CD4-positive, alpha-beta T cell treated with Interferon gamma for 1 hour (primary cell): ENCODE measurements around the gene ZNF79.

Experiments used
- DNase-seq: peaks from one replicate; pipeline ENCODE4 v3.0.0-alpha.2; 2020

ZNF79 gene

GRCh38 chr9:127430415-127430814 lies 6.2 kb downstream of the ZNF79 start:
- DNase-seq, result no peak

DNA sequence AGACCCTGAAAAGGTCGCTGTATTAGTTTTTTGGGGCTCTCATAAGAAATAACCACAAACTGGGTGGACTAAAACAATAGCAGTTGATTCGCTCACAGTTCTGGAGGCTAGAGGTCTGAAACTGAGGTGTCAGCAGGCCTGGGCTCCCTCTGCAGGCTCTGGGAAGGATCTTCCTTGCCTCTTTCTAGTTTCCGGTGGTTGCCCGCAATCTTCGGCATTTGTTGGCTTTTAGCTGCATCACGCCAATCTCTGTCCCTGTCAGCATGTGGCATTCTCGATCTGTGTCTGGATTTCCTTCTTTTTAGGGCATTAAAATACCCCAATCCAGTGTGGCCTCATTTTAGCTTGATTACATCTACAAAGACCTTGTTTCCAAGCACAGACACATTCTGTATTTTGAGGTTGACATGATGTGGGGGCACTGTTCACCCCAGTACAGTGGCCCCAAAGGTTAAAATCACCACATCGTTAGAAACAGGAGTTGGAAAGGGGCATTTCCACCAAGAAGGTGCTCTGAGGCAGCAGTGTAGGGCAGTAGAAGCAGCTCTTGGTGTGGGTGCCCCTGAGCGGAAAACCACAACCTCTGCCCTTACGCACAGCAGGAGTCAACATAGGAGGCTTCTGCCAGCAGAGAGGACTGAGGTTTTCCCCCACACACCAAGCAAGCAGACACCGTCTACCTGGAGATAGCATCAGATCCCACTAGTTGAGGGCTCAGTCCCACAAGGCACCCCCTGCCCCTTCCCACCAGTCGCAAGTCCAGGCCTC lies 13.5 kb downstream of the ZNF79 start:
- DNase-seq, result no peak

DNA sequence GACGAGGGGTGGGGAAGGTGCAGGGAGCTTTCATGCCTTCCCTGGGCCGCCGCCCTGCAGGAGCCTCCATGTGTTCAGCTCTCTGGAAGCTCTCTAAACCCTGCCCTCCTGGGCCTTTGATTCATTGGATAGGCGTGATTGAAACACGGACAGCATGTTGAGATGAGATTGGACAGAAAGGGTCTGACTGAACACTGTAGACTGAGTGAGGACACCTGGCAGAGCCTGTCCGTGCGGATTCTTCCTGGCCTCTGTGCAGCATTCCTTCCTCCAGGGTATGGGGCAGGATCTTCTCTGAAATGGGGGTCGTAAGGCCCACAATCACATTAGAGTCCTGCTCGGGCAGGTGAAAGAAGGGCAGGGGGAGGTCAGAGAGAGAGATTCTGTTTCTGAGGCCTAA lies 14.2 kb downstream of the ZNF79 start:
- no peak for DNase-seq

GRCh38 chr9:127444283-127444920 lies 20.2 kb downstream of the ZNF79 start:
- no peak for DNase-seq

- no peak for DNase-seq
Observed at GRCh38 chr9:127444921-127445850, 21.0 kb downstream of the ZNF79 start.

DNA sequence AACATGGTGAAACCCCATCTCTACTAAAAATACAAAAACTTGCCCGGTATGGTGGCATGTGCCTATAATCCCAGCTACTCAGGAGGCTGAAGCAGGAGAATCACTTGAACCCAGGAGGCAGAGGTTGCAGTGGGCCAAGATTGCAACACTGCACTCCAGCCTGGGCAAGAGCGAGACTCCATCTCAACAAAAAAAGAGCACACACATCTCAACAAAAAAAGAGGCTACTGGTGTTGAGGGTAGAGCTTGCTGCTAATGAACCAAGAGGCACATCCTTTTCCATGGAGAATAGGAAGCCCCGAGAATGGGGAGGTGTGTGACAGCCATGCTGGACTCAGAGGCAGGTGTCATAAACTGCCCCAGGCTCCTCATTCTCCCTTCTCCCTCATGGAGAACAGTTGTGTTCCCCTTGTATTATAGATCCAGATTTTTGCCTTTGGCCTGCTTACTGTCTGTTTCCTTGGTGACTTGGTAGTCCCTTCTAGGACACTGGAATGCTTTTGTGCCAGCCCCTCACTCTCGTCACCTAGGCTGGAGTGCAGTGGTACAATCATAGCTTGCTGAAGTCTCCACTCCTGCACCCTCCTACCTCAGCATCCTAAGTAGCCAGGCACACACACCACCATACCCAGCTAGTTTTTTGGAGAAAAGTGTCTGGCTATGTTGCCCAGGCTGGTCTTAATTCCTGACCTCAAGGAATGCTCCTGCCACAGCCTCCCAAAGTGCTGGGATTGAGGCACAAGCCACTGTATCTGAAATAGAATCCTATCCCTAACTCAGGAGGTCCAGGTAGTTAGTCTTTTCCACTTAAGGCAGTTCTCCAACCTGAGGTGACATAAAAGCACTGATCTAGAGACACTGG lies 21.9 kb downstream of the ZNF79 start:
- no peak for DNase-seq

DNA sequence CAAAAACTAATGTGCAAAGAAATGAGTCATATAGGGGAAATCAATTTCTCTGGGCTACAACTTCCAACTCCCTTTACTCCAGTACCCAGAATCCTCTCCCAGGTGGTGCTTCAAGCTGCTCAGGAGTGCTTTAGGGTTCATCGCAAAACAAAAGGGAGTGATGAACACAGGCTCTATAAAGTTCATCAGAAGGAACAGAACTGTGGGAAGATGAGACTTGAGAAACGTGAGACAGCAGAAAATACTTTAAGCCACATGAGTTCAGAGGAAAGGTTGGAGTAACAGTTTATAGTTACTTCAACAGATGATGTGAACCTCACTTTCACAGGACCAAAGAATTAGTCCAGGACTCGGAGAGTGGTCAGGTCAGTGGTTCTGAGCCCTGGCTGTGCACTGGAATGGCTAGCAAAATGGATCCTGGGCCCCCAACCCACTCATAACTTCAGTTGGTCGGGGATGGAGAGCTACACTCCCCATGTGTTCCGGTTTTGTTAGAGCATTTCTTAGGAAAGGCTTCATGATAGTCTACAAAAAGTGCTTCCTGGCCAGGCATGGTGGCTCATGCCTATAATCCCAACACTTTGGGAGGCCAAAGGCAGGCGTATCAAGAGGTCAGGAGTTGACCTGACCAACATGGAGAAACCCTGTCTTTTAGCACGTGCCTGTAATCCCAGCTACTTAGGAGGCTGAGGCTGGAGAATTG lies 22.7 kb downstream of the ZNF79 start:
- no peak for DNase-seq

GRCh38 chr9:127447416-127448111 lies 23.4 kb downstream of the ZNF79 start:
- DNase-seq, result no peak

GRCh38 chr9:127448112-127448805 lies 24.1 kb downstream of the ZNF79 start:
- no peak for DNase-seq

- no peak for DNase-seq
Observed at GRCh38 chr9:127449332-127449966, 25.3 kb downstream of the ZNF79 start.

GRCh38 chr9:127450243-127450760 lies 26.1 kb downstream of the ZNF79 start:
- DNase-seq, result no peak

GRCh38 chr9:127450830-127451607 lies 26.8 kb downstream of the ZNF79 start, which contains the start of the genes LRSAM1 and RPL12:
LRSAM1 (plus strand) TSS chr9:127451510; CDS start chr9:127454528, 3,018 bp downstream.
RPL12 (minus strand) TSS chr9:127451406; CDS start chr9:127451317, 89 bp downstream.
- peak; percentile 94 for DNase-seq

DNA sequence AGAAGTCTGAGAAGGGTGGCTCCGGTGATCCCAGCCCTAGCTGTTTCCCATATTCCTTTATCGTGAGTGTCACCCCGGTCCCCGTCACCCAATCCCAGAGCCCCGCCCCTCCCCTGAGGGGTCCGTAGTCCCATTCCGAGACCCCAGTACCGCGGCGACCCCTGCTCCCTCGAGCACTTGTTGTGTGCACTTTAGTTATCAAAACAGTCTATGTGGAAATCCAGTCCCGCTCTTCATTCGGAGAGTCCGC lies 27.4 kb downstream of the ZNF79 start:
- DNase-seq, result no peak

GRCh38 chr9:127451858-127452656 lies 27.9 kb downstream of the ZNF79 start:
- peak; percentile 38 for DNase-seq

GRCh38 chr9:127452691-127453090 lies 28.5 kb downstream of the ZNF79 start:
- no peak for DNase-seq

DNA sequence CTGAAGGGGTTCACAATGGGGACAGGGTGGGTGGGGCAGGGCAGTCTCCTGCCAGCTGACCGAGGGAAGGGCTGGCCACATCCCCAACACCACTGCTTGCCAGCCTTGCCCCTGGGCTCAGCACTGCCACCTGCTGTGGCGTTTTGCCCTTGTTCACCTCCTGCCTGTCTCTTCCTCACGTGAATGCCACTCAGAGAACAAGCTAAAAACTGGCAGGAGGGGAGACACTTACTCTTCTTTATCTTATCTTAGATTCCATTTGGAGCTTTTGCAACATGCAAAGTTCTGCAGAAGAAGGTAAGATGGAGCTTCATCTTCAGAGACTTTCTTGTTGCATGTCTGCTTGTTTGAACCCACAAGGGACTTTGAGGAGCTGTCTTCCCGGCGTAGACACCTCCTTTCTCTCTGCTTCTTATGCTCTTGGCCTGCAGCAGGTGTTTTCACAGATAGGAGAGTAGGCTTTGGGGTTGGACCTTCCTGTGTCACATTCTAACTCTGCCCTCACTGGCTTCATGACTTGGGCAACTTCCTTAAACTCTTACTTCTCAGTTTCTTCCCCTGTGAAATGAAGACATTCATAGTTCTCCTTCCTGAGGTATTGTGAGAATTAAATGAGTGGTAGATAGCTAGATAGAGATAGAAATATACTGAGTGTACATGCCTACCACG lies 31.3 kb downstream of the ZNF79 start:
- peak; percentile 23 for DNase-seq

- no peak for DNase-seq
Observed at GRCh38 chr9:127457191-127457878, 33.2 kb downstream of the ZNF79 start.
